CD4-positive, alpha-beta T cell treated with Interleukin-10 for 1 hour (primary cell): ENCODE measurements around the gene CD300C.
A peak's percentile ranks its signal among the peaks of the same experiment; 100 is the strongest.
"Not testable (repeated sequence)": the region's sequence is repeated elsewhere in the genome, so short reads cannot be mapped to it uniquely, and the experiment has no call there.

ENCODE experiments used
- DNase-seq: peaks from one replicate; pipeline ENCODE4 v3.0.0-alpha.2; 2020

CD300C gene

DNA sequence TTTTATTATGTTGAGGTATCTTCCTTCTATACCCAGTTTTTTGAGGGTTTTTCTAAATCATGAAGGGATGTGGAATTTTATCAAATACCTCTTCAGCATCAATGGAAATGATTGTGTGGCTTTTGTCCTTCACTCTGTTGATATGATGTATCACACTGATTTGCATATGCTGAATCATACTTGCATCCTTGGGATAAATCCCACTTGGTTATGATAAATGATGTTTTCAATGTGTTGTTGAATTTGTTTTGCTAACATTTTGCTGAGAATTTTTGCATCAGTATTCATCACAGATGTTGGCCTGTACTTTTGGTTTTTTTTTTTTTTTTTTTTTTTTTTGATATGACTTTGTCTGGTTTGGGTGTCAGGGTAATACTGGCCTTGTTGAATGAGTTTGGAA lies 37.8 kb downstream of the CD300C start:
- DNase-seq, result no peak

DNA sequence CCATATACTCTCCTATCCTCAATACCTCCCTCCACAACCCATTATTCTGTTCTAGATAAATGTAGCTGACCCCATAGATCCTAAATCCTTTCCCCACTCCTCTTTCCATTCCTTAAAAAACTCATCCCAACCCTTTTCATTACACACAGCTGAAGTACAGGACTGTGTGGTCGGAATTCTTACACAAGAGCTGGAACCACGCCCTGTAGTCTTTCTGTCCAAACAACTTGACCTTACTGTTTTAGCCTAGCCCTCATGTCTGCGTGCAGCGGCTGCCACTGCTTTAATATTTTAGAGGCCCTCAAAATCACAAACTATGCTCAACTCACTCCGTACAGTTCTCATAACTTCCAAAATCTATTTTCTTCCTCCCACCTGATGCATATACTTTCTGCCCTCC lies 42.0 kb downstream of the CD300C start:
- DNase-seq, result not testable (repeated sequence)

DNA sequence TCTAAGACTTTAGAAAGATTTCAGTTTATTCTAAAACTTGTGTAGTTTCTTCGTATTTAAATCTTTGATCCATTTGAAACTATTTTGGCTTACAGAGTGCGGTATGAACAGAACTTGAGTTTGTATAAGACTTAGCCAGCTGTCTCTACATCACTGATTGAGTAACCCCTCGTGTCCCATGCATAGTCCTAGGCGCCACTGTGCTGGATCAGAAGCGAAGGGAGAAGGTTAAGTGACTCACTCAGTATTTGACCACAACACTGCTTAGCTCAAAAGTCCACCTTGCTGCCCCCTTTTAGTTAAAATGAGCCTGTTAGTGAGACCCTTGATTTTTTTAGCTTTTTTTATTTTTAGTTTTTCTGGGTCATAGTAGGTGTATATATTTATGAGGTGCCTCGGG lies 43.1 kb downstream of the CD300C start:
- no peak for DNase-seq

DNA sequence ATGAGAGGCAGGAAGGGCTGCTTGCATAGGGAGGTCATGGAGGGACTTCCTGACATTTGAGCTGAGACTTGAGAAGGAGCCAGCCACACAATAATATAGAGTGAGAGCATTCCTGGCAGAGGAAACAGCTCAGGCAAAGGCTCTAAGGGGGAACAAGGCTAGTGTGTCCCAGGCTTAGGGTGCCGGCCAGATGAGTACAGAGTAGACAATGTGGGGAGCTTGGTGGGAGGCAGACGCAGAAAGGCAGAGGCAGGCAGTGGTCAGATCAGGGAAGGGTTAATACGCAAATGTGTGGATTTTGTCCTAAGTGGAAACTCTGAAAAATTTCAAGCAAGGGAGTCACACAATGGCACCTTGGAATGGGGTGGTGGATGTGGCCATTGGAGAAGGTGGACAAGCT lies 45.9 kb downstream of the CD300C start:
- no peak for DNase-seq

DNA sequence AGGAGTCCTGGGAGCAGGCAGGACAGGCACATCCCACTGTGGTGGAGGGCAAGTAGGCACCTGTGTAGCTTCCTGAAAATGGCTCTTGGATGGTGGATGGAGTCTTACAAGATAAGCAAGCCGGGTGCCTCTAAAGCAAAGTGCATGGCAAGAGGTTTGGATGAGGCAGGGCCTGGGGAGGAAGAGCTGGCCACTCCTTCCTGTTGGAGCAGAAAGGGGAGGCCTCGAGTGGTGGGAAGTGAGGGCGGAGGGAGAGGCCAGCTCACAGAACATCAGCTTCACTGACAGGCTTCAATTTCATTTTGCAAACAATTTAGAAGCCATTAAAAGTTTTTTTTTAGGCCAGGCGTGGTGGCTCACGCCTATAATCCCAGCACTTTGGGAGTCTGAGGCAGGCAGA lies 48.4 kb downstream of the CD300C start:
- no peak for DNase-seq

DNA sequence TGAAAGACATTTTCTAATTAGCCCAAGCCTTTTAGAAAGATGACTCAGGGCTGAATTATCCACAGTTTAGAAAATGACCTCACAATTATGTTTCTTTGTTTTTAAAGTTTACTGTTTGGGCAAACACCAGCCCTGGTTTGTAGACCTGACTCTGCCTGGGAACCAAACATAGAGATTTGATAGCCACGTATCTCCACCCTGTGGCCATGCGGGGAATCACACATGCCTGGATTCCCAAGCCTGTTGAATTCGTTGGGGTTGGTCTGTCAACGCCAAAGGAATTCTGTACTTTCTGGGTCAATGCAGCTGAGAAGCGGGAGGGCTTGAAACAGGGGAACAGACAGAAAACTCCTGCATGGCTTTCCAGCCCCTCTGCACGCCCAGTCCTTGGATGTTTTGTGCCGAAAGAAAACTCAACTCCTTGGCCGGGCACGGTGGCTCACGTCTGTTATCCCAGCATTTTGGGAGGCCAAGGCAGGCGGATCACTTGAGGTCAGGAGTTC lies 52.5 kb downstream of the CD300C start:
- DNase-seq, result peak; percentile 78

DNA sequence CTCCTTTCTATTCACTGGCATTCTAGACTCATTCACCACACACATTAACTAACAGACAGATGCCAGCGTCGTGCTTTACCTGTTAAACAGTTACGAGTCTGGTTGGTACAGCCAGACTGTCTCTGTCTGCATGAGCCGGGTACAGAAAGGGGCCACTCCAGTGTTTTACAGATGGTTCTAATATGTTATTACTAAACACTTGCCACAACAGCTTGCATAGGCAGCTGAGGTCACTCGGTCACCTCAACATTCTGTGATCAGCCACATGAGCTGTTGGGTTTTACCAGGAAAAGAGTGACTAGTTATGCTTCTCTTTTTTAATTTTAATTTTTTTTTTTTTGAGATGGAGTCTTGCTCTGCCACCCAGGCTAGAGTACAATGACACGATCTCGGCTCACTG lies 54.3 kb downstream of the CD300C start:
- DNase-seq, result peak; percentile 13
